Superior temporal gyrus (tissue), 1 donor: Measurements from ENCODE around the gene MKRN3.
"Not testable (repeated sequence)": the region's sequence is repeated elsewhere in the genome, so short reads cannot be mapped to it uniquely, and the experiment has no call there.

Experiments used
- DNase-seq: peaks from one replicate; pipeline ENCODE4 v3.0.0-alpha.2; 2016; ENCODE audit errors: extremely low spot score

Gene MKRN3

GRCh38 chr15:23588268-23588667 lies 22.8 kb downstream of the MKRN3 start:
- no peak for DNase-seq

DNA sequence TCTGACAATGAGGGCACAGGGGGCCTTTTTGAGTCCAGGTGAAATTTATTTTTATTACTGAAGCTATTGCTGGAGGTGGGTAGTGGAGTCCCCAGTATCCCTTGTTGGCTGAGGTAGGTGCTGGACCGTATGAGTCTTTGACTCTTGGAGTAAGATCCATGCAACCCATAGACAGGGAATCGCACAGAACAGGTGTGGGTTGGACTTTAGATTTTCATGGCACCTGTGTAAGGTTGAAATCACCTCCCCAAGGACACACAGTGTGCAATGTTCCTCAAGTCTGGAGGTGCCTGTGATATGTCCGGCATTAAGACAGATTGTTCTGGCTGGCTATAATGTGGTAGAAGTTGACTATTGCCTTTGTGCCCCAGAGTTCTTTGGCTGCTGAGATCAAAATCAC lies 23.5 kb downstream of the MKRN3 start:
- DNase-seq: no peak

GRCh38 chr15:23594252-23594770 lies 28.8 kb downstream of the MKRN3 start:
- DNase-seq: no peak

GRCh38 chr15:23595368-23595767 lies 29.9 kb downstream of the MKRN3 start:
- DNase-seq: no peak

GRCh38 chr15:23596736-23597135 lies 31.3 kb downstream of the MKRN3 start:
- DNase-seq: no peak

DNA sequence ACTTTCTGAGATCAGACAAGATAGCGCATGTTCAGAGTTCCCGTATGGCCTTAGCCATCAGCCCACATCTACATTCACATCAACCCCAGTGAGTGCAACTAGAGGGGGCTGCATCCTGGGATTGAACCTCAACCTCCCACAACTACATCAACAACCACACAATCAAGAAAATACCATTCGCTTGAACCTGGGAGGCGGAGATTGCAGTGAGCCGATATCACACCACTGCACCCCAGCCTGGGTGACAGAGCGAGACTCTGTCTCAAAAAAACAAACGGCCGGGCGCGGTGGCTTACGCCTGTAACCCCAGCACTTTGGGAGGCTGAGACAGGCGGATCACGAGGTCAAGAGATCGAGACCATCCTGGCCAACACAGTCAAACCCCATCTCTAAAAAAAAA lies 31.8 kb downstream of the MKRN3 start:
- not testable (repeated sequence) for DNase-seq

GRCh38 chr15:23599053-23599452 lies 33.6 kb downstream of the MKRN3 start:
- DNase-seq: no peak

DNA sequence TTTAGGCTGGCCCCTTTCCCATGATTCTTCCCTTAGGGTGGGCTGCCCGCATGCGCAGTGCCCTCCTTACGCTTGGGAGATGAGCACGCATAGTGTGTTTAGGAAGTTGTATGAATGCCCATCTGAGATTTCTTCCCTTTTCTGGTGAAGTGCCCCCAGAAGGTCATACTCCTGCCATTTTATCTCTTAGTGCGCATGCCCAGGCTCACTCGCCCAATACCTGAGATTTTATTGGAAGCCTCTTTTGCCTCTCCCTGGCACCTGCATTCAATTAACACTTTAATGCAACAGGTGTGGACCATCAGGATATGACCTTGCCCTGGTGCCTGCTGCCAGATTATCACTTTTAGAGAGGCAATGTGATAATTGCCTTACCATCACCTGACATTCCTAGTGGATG lies 36.6 kb downstream of the MKRN3 start:
- no peak for DNase-seq

DNA sequence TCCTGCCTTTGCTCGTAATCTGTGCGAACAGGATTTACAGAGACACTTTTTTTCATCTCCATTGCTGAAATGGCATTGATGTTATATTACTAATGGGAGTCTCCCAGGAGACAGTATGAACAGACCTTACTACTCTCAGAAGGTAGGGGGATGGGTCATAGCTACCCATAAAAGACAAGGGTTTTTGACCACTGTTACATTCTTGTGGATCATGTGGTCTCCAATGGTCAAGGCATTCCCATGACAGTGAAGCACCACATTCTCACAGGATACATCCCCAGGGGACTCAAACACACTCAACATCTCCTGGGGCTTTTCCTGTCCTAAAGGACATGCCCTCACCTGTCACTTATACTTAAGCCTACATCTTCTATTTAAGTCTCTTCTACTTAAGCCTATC lies 40.8 kb downstream of the MKRN3 start:
- no peak for DNase-seq

GRCh38 chr15:23616536-23616935 lies 51.1 kb downstream of the MKRN3 start:
- DNase-seq: no peak
